HepG2 (cell line): ENCODE measurements around the gene PLEKHG5. TPM values are rescaled to one million over a fixed set of nuclear protein-coding genes. Genes with fewer than 3 reads are reported as not detected.

Experiments
- ATF6 ChIP-seq: sonication (generic); formaldehyde crosslinking; conservative IDR thresholded peaks from 2 replicates; pipeline ENCODE4 v1.4.0; 2020; ENCODE audit warnings: missing genetic modification reagents
- DPF2 ChIP-seq: sonication (generic); formaldehyde crosslinking; IDR thresholded peaks from 2 replicates; pipeline ENCODE4 v1.4.0; 2020; ENCODE audit warnings: mild to moderate bottlenecking, low read depth, missing genetic modification reagents, borderline replicate concordance
- GZF1 ChIP-seq: sonication (generic); formaldehyde crosslinking; IDR thresholded peaks from 2 replicates; pipeline ENCODE4 v1.5.1; 2020; ENCODE audit warnings: mild to moderate bottlenecking, missing genetic modification reagents
- MAF1 ChIP-seq: sonication (generic); formaldehyde crosslinking; IDR thresholded peaks from 2 replicates; pipeline ENCODE4 v1.5.0; 2020; ENCODE audit warnings: missing genetic modification reagents, borderline replicate concordance
- MAZ ChIP-seq, 2 experiments: sonication (generic) in 1 of 2; formaldehyde crosslinking in 1 of 2; IDR thresholded peaks; 2 replicates each; pipeline versions ENCODE4 v1.5.0 to v1.6.1; 2012 to 2020; ENCODE audit warnings: low read depth in 2 of 2, mild to moderate bottlenecking in 2 of 2, borderline replicate concordance in 1 of 2, improper control_type of control experiment in 1 of 2, low read length in 1 of 2, missing genetic modification reagents in 1 of 2, moderate library complexity in 1 of 2
- MEIS2 ChIP-seq: sonication (generic); formaldehyde crosslinking; IDR thresholded peaks from 2 replicates; pipeline ENCODE4 v1.9.0; 2021; ENCODE audit warnings: mild to moderate bottlenecking, missing genetic modification reagents
- MTA3 ChIP-seq: sonication (generic); formaldehyde crosslinking; IDR thresholded peaks from 2 replicates; pipeline ENCODE4 v1.4.0; 2020; ENCODE audit warnings: missing genetic modification reagents
- NKX3-1 ChIP-seq: sonication (generic); formaldehyde crosslinking; IDR thresholded peaks from 2 replicates; pipeline ENCODE4 v1.5.0; 2020; ENCODE audit warnings: missing genetic modification reagents
- NPAS2 ChIP-seq: sonication (generic); formaldehyde crosslinking; IDR thresholded peaks from 2 replicates; pipeline ENCODE4 v1.8.0; 2022; ENCODE audit warnings: mild to moderate bottlenecking, missing genetic modification reagents, borderline replicate concordance
- PATZ1 ChIP-seq: sonication (generic); formaldehyde crosslinking; IDR thresholded peaks from 2 replicates; pipeline ENCODE4 v1.4.0; 2020; ENCODE audit warnings: missing genetic modification reagents
- PRDM10 ChIP-seq: sonication (generic); formaldehyde crosslinking; IDR thresholded peaks from 2 replicates; pipeline ENCODE4 v1.4.0; 2020; ENCODE audit warnings: low read depth, missing genetic modification reagents
- SMARCE1 ChIP-seq: fragments of 450-650 bp; IDR thresholded peaks from 2 replicates; pipeline ENCODE4 v1.6.1; 2017; ENCODE audit warnings: borderline replicate concordance
- SP4 ChIP-seq: sonication (generic); formaldehyde crosslinking; IDR thresholded peaks from 2 replicates; pipeline ENCODE4 v1.8.1; 2023; ENCODE audit warnings: mild to moderate bottlenecking, missing genetic modification reagents
- SRSF1 ChIP-seq: fragments of 200-400 bp; formaldehyde crosslinking; optimal IDR thresholded peaks from 2 replicates; pipeline ENCODE3; 2017; ENCODE audit warnings: mild to moderate bottlenecking, low read depth, low read length, moderate library complexity
- SRSF4 ChIP-seq: fragments of 200-400 bp; formaldehyde crosslinking; IDR thresholded peaks from one replicate; pipeline ENCODE4 v1.6.1; 2018; ENCODE audit warnings: mild to moderate bottlenecking, low read depth, low read length, moderate library complexity; ENCODE audit not compliant: poor library complexity, severe bottlenecking
- ZFP90 ChIP-seq: sonication (generic); formaldehyde crosslinking; IDR thresholded peaks from 2 replicates; pipeline ENCODE4 v1.8.0; 2022; ENCODE audit warnings: missing genetic modification reagents, mild to moderate bottlenecking, inconsistent platforms, borderline replicate concordance
- ZNF101 ChIP-seq: sonication (generic); formaldehyde crosslinking; IDR thresholded peaks from 2 replicates; pipeline ENCODE4 v1.4.0; 2020; ENCODE audit warnings: mild to moderate bottlenecking, low read depth, missing genetic modification reagents, borderline replicate concordance
- ZNF124 ChIP-seq: sonication (generic); formaldehyde crosslinking; IDR thresholded peaks from 2 replicates; pipeline ENCODE4 v1.4.0; 2020; ENCODE audit warnings: missing genetic modification reagents
- ZNF460 ChIP-seq: sonication (generic); formaldehyde crosslinking; IDR thresholded peaks from 2 replicates; pipeline ENCODE4 v1.5.1; 2020; ENCODE audit warnings: missing genetic modification reagents, mild to moderate bottlenecking, borderline replicate concordance
- ZNF550 ChIP-seq: sonication (generic); formaldehyde crosslinking; IDR thresholded peaks from 2 replicates; pipeline ENCODE4 v1.4.0; 2020; ENCODE audit warnings: mild to moderate bottlenecking, missing genetic modification reagents, borderline replicate concordance
- ZNF598 ChIP-seq: sonication (generic); formaldehyde crosslinking; IDR thresholded peaks from 2 replicates; pipeline ENCODE4 v1.5.1; 2020; ENCODE audit warnings: mild to moderate bottlenecking, missing genetic modification reagents, borderline replicate concordance
- ZNF782 ChIP-seq: sonication (generic); formaldehyde crosslinking; IDR thresholded peaks from 2 replicates; pipeline ENCODE4 v1.4.0; 2020; ENCODE audit warnings: missing genetic modification reagents, mild to moderate bottlenecking, borderline replicate concordance
- polyA plus RNA-seq, 8 experiments: library from polyadenylated mRNA; depleted of rRNA in 3 of 8; stranded (reverse) in 7 of 8; unstranded in 1 of 8; fragments of >200 nt; fragmentation: Illumina TruSeq in 4 of 8; extraction: Trizol in 4 of 8; gene quantifications; 2 replicates each; pipeline versions ENCODE4 v1.2.1 to v1.2.3, GENCODE V29; 2011 to 2016; ENCODE audit warnings: low read depth in 4 of 8, missing spikeins in 1 of 8, mixed read lengths in 1 of 8; ENCODE audit not compliant: insufficient read depth in 1 of 8
- total RNA-seq, 5 experiments: library from RNA; depleted of rRNA; stranded (reverse); fragments of >200 nt; fragmentation: Illumina TruSeq; extraction: Trizol; gene quantifications; 2 replicates each; pipeline ENCODE4 v1.2.3, GENCODE V29; 2016; ENCODE audit warnings: low read depth in 1 of 5

The PLEKHG5 gene
- total and polyA plus RNA-seq, 2 of the 13 experiments (the other 11 are each of a cell fraction or from before 2014, with no cell fraction given): 1.9 to 3.5 TPM

- TF ChIP-seq GZF1: peak; percentile 95
- TF ChIP-seq ZNF598 (CRISPR knock-in tag): no peak
- no peak for TF ChIP-seq ZNF124 (CRISPR knock-in tag)
- no peak for TF ChIP-seq ZNF101 (CRISPR knock-in tag)
- no peak for TF ChIP-seq PRDM10
- no peak for TF ChIP-seq MAF1
- no peak for TF ChIP-seq SMARCE1
- TF ChIP-seq ZNF460 (CRISPR knock-in tag): no peak
- TF ChIP-seq SRSF1: no peak
- TF ChIP-seq MTA3 (CRISPR knock-in tag): no peak
- TF ChIP-seq SRSF4: no peak
- TF ChIP-seq SP4 (CRISPR knock-in tag): no peak
- no peak for TF ChIP-seq ZNF782 (CRISPR knock-in tag)
- no peak for TF ChIP-seq MEIS2 (CRISPR knock-in tag)
- no peak for TF ChIP-seq ATF6 (CRISPR knock-in tag)
- 0 out of 2 replicates have a peak, but pooled peaks have one; percentile 47 for TF ChIP-seq ZNF550 (CRISPR knock-in tag)
- TF ChIP-seq MAZ (IDR thresholded peaks at IDR 0.05; ENCODE audit: borderline replicate concordance, low read depth, low read length): no peak
- peak; percentile 44; the same call in 1 of the 2 replicates for TF ChIP-seq MAZ (CRISPR knock-in tag; IDR thresholded peaks at IDR 0.05; ENCODE audit: low read depth)
- no peak for TF ChIP-seq DPF2 (CRISPR knock-in tag)
- peak; percentile 35; the same call in 1 of the 2 replicates for TF ChIP-seq PATZ1 (CRISPR knock-in tag)
- TF ChIP-seq ZFP90 (CRISPR knock-in tag): no peak
- TF ChIP-seq NKX3-1: no peak
- TF ChIP-seq NPAS2: no peak
Observed at GRCh38 chr1:6486433-6487011, 4.9 kb downstream of the PLEKHG5 start (continued).
